Uterus (tissue), 2 donors: ENCODE measurements around the gene UGT1A7.

Experiments
- POLR2A ChIP-seq, 2 donors: fragments of 450-650 bp; IDR thresholded peaks; one replicate each; pipeline ENCODE4 v1.6.1; 2016; ENCODE audit warnings: antibody characterized with exemption in 2 of 2, mild to moderate bottlenecking in 1 of 2, moderate library complexity in 1 of 2
- TF ChIP-seq, protein P1 (sequence below), 4 experiments: fragments of 200-600 bp in 2 of 4; fragments of 450-650 bp in 2 of 4; sonication (generic) in 2 of 4; IDR thresholded peaks; one replicate each; pipeline ENCODE4 v1.5.1; 2016 to 2019; ENCODE audit warnings: antibody characterized with exemption in 4 of 4, mild to moderate bottlenecking in 2 of 4, moderate library complexity in 1 of 4

DNA sequence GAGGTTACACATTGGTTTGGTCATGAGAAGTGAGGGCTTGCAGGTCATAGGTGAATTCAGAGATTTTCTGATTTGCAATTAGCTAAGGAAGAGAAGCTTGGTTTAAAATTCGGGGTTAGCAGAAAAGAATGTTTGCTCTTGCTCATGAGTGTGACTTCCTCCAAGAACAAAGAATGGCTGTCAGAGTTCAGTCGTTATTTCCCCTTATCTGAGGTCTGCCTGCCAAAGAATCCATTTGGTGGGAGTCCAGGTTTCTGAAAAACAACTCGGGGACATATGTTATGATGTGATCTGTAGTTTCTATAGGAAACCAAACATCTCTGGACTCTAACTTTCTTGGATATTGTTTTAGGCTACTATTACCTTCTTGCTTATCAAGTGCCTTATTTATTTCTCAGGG lies 7.8 kb downstream of the UGT1A7 start:
- TF ChIP-seq, protein P1, sequence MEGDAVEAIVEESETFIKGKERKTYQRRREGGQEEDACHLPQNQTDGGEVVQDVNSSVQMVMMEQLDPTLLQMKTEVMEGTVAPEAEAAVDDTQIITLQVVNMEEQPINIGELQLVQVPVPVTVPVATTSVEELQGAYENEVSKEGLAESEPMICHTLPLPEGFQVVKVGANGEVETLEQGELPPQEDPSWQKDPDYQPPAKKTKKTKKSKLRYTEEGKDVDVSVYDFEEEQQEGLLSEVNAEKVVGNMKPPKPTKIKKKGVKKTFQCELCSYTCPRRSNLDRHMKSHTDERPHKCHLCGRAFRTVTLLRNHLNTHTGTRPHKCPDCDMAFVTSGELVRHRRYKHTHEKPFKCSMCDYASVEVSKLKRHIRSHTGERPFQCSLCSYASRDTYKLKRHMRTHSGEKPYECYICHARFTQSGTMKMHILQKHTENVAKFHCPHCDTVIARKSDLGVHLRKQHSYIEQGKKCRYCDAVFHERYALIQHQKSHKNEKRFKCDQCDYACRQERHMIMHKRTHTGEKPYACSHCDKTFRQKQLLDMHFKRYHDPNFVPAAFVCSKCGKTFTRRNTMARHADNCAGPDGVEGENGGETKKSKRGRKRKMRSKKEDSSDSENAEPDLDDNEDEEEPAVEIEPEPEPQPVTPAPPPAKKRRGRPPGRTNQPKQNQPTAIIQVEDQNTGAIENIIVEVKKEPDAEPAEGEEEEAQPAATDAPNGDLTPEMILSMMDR (IDR thresholded peaks at IDR 0.05) = no peak
- TF ChIP-seq POLR2A (IDR thresholded peaks at IDR 0.05) = no peak
